Lower leg skin (tissue), 3 donors: Measurements from ENCODE around the gene DEFB113.

Source experiments
- POLR2A ChIP-seq, 2 donors: fragments of 450-650 bp; IDR thresholded peaks; one replicate each; pipeline ENCODE4 v1.6.1; 2016 to 2017; ENCODE audit warnings: antibody characterized with exemption in 2 of 2, mild to moderate bottlenecking in 1 of 2, moderate library complexity in 1 of 2
- TF ChIP-seq, protein P1 (sequence below), 3 donors: fragments of 450-650 bp; IDR thresholded peaks; one replicate each; pipeline ENCODE4 v1.5.1; 2016; ENCODE audit warnings: antibody characterized with exemption in 3 of 3, mild to moderate bottlenecking in 3 of 3, moderate library complexity in 2 of 3

DNA sequence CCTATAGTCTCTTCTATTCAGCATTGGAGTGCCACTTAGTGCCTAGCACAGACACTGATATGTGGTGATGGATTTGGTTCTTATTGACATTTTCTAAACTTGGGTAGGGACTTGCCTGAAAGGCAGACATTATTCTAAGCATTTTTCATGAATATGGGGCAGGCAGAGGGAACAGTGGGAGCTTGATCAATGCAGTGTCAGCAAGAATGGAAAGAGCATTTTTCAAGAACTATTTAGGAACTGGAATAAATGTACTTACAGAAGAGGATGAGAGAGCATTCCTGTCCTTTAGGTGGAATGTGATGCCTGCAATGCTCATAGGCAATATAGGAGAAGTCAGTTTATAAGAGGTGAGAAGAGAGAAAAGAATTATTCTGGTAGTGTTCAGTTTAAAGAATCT, 31.6 kb downstream of the DEFB113 start:
- TF ChIP-seq, protein P1, sequence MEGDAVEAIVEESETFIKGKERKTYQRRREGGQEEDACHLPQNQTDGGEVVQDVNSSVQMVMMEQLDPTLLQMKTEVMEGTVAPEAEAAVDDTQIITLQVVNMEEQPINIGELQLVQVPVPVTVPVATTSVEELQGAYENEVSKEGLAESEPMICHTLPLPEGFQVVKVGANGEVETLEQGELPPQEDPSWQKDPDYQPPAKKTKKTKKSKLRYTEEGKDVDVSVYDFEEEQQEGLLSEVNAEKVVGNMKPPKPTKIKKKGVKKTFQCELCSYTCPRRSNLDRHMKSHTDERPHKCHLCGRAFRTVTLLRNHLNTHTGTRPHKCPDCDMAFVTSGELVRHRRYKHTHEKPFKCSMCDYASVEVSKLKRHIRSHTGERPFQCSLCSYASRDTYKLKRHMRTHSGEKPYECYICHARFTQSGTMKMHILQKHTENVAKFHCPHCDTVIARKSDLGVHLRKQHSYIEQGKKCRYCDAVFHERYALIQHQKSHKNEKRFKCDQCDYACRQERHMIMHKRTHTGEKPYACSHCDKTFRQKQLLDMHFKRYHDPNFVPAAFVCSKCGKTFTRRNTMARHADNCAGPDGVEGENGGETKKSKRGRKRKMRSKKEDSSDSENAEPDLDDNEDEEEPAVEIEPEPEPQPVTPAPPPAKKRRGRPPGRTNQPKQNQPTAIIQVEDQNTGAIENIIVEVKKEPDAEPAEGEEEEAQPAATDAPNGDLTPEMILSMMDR (IDR thresholded peaks at IDR 0.05): no peak
- no peak for TF ChIP-seq POLR2A (IDR thresholded peaks at IDR 0.05)
